Measurements from ENCODE around the gene OR5AP2. TPM values are rescaled to one million over a fixed set of nuclear protein-coding genes. Genes with fewer than 3 reads are reported as not detected.
"Not testable (repeated sequence)": the region's sequence is repeated elsewhere in the genome, so short reads cannot be mapped to it uniquely, and the experiment has no call there.

The OR5AP2 gene
- total RNA-seq: not detected

DNA sequence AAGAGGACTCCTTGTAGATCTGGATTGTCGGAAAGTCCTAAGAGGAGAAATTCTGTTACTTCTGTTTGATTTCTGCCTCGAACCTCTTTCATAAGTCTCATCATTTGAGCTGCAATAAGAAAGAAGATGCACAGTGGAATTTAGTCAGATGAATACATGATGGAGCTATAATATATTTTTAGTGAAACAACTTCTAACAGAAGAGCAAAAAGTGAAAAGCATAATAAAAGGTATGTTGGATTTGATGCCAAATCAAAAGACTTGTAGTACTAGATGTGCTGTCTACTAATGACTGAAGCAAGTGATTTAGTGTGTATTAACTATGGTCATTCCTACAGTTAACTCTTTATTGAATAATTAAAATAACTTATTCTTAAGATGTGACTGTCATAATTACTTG lies at the start of gene OR5AP2:
Gene OR5AP2 (minus strand): TSS at position 101 of the 400 bp plus-strand sequence. CDS start 0 bp downstream, at position 101.
- Mint-ChIP-seq H3K36me3 (ENCODE audit: low read depth) (no peaks in the 10 kb centered on the region), H3K4me3 (no peak within 1 kb of the TSS), H3K4me1 (no peaks in the 10 kb centered on the region), H3K27me3 (no peaks in the 10 kb centered on the region), H3K9me3 (peaks cover 13% of the 10 kb centered on the region), H3K27ac (no peak within 1 kb of the TSS)
- ChIA-PET POLR2A (no interaction called here), CTCF (no interaction called here)
- DNase-seq: no peak

DNA sequence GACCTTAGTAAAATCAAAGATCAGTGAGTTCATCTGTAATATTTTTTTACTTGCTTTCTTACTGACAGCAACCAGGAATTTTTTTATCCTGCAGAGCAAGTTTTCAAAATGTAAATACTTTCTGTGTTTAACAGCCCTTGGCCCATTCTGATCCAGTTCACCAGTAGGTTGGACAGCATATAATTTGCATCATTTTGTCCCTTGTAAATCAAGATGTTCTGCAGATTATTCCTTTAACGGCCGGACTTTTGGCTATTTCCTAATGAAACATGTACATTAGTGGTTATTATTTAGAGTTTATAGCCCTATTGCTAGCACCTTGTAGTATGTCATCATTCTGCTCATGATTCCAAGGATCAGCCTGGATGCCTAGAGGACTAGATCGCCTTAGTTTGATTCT lies 48.9 kb upstream of the OR5AP2 start:
- H3K4me1 Mint-ChIP-seq; CTCF ChIA-PET; H3K9me3 Mint-ChIP-seq; H3K27ac Mint-ChIP-seq; POLR2A ChIA-PET; H3K27me3 Mint-ChIP-seq; DNase-seq; H3K4me3 Mint-ChIP-seq; H3K36me3 Mint-ChIP-seq (ENCODE audit: low read depth): not testable (repeated sequence)

DNA sequence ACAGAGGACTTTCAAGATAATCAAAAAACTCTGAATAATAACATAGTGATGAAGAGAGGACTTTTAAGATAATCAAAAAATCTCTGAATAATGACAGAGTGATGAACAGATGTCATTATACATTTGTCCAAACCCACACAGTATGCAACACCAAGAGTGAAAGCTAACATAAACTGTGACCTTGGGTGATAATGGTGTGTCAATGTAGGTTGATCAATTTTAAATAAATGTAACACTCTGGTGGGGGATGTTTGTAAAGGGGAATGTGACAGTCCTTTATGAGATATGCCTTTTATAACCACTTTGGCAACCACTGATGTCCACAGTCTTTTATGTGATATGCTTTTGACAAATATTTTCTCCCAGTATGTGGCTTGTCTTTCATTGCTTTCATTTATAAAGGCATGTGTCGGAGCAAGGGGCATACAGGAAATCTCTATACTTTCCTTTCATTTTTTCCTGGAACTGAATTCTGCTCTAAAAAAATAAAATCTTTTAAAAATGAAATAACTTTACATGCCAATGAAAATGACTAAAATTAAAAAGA lies 46.4 kb upstream of the OR5AP2 start:
- no peak for DNase-seq
- H3K4me1 Mint-ChIP-seq: no peaks in the 10 kb centered on the region
- H3K27me3 Mint-ChIP-seq: no peaks in the 10 kb centered on the region
- ChIA-PET POLR2A (no interaction called here), CTCF (interaction anchor here (0.6 kb wide), 1 partner anchor 259 kb away, joined by 6 read pairs; no protein-coding TSS in a partner anchor)
- H3K27ac Mint-ChIP-seq: no peak overlapping the region
- peaks cover 5% of the 10 kb centered on the region for H3K9me3 Mint-ChIP-seq
- H3K4me3 Mint-ChIP-seq: no peak overlapping the region
- no peaks in the 10 kb centered on the region for H3K36me3 Mint-ChIP-seq (ENCODE audit: low read depth)

DNA sequence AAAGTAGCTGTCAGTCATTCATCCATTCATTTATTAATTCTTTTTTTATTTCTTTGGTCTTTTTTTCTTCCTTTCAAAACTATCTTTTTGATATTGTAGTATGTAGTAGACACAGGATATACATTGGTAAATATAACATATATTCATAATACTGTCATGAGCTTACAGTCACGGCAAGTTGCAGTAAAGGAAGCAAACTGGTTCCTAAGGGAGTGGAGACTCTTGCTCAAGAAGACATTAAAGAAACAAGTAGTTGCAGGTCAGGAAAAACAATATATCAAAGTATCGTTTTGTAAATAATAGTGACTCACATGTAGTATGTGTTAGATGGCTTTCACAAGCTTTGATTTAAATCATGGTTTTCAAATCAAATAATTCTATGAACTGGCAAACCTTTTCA lies 28.7 kb upstream of the OR5AP2 start:
- Mint-ChIP-seq H3K27me3 (no peaks in the 10 kb centered on the region), H3K36me3 (ENCODE audit: low read depth) (no peaks in the 10 kb centered on the region), H3K27ac (no peak overlapping the region), H3K9me3 (peaks cover 2% of the 10 kb centered on the region), H3K4me1 (no peaks in the 10 kb centered on the region), H3K4me3 (no peak overlapping the region)
- CTCF ChIA-PET: no interaction called here
- no peak for DNase-seq
- POLR2A ChIA-PET: no interaction called here

DNA sequence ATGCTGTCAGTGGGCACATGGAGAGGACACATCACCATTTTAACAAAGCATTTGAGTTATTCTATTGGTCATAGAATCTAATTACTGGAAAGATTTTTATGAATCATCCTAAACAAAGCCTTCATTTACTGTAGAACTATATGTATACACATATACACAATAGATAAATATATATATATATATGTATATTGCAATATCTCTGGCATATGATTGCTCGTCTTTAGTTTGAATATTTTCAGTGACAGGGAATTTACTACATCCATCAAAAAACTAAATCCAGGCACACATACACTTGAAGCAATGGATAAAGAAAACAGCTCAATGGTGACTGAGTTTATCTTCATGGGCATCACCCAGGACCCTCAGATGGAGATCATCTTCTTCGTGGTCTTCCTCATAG lies 21.1 kb upstream of the OR5AP2 start, which contains the start of gene OR5AR1:
Gene OR5AR1 (plus strand): TSS at position 301 of the 400 bp plus-strand sequence. CDS start 0 bp downstream, at position 301.
- Mint-ChIP-seq H3K27me3 (no peaks in the 10 kb centered on the region), H3K4me3 (no peak within 1 kb of the TSS), H3K36me3 (ENCODE audit: low read depth) (no peaks in the 10 kb centered on the region), H3K27ac (no peak within 1 kb of the TSS), H3K4me1 (no peaks in the 10 kb centered on the region), H3K9me3 (peaks cover 4% of the 10 kb centered on the region)
- no peak for DNase-seq
- CTCF ChIA-PET: no interaction called here
- POLR2A ChIA-PET: no interaction called here

DNA sequence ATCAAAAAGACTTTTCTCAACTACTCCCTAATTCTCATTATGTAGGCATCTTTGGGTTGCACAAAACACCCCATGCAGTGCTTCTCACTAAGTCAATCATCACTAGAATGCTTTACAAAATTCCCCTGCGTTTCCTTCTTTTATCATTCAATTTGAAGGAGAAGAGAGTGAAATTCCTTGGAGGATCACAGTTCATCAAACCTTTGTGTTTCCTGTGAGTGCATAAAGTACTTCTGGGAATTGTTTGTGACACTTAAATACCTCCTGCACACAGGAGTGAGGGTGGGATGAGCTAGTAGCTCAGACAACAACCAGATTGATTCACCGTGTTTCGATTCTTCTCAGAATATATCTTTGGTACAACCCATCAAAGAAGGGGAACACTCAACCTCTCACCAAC lies 17.5 kb upstream of the OR5AP2 start:
- DNase-seq: no peak
- Mint-ChIP-seq H3K9me3 (peaks cover 7% of the 10 kb centered on the region), H3K27ac (no peak overlapping the region), H3K27me3 (no peaks in the 10 kb centered on the region), H3K4me1 (no peaks in the 10 kb centered on the region), H3K4me3 (no peak overlapping the region), H3K36me3 (ENCODE audit: low read depth) (no peaks in the 10 kb centered on the region)
- ChIA-PET POLR2A (no interaction called here), CTCF (no interaction called here)

DNA sequence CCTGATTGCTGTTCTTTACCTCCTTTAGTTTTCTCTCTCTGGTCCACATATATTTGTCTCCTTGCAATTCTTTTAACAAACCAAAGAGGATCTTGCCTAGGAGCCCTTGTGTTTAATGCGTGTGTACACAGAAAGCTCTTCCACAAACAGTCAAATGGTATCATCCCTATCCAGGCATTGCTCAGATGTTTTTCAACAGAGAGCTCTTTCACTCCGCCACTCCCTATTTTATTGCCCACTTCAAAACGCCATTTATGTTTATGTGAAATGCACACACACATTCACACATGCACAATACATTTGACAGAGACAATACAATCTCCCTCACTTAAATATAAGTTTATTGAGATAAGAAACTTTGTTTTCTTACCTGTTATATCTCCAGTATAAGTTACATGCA lies 4.7 kb downstream of the OR5AP2 start:
- no peak overlapping the region for H3K4me3 Mint-ChIP-seq
- no peak overlapping the region for H3K27ac Mint-ChIP-seq
- H3K4me1 Mint-ChIP-seq: no peaks in the 10 kb centered on the region
- peaks cover 9% of the 10 kb centered on the region for H3K9me3 Mint-ChIP-seq
- no peak for DNase-seq
- CTCF ChIA-PET: no interaction called here
- no peaks in the 10 kb centered on the region for H3K27me3 Mint-ChIP-seq
- no peaks in the 10 kb centered on the region for H3K36me3 Mint-ChIP-seq (ENCODE audit: low read depth)
- POLR2A ChIA-PET: no interaction called here

DNA sequence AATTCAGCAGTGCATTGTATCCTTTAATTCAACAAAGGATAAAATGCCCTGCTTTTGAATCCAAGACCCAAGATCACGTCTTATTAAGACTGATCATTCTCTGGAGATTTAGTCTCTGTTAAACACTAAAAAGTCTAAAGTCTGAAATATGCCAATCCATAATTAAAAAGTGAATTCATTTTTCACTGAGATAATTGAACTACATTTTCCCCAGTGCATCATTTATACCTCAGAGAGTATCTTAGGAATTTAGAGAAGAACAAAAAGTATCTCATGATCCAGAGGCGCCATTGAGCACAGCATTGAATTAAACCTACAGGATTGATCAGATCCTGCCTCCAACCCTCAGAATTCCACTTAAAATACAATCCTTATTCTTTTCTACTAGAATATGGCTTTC lies 5.4 kb downstream of the OR5AP2 start:
- no peaks in the 10 kb centered on the region for H3K27me3 Mint-ChIP-seq
- peaks cover 8% of the 10 kb centered on the region for H3K9me3 Mint-ChIP-seq
- H3K36me3 Mint-ChIP-seq (ENCODE audit: low read depth): no peaks in the 10 kb centered on the region
- POLR2A ChIA-PET: no interaction called here
- CTCF ChIA-PET: no interaction called here
- H3K4me1 Mint-ChIP-seq: no peaks in the 10 kb centered on the region
- no peak for DNase-seq
- H3K27ac Mint-ChIP-seq: no peak overlapping the region
- H3K4me3 Mint-ChIP-seq: no peak overlapping the region

DNA sequence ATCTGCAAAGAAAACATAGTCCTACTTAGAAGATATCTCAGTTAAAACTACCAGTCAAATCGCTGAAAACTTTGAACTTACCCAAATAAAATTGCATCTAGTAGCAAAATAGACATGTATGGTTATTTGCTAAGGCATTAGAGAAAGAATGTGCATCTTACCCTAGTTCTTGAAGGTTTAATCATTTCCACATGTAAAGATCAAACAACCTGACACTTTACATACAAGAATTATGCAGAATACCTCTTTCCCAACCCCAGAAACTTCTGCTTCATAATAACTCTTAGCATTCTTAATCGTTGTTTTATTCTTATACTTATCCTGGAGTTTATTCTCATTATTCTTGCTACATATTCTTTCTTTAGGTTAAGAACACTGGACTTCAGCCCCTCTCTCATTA lies 9.9 kb downstream of the OR5AP2 start:
- Mint-ChIP-seq H3K27me3 (no peaks in the 10 kb centered on the region), H3K27ac (no peak overlapping the region), H3K4me1 (no peaks in the 10 kb centered on the region), H3K36me3 (ENCODE audit: low read depth) (no peaks in the 10 kb centered on the region), H3K9me3 (peaks cover 8% of the 10 kb centered on the region), H3K4me3 (no peak overlapping the region)
- no peak for DNase-seq
- ChIA-PET CTCF (no interaction called here), POLR2A (no interaction called here)

DNA sequence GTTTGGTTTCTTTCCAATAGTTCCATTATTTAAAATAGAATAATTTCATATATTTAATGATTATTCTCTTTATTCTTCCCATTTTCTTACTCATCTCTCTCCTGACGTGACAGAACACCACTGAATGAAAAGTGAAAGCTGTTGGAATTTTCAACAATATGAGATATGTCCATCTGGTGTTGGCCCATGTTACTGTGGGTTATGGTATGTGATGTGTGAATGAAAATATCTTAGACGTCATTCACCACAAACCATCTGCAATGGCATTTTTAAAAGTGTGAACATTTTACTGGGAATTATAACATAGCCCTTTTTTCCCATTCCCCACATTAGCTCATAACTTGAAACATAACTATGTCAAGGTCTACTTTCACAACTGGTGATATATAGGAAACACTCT lies 16.3 kb downstream of the OR5AP2 start:
- Mint-ChIP-seq H3K4me1 (no peaks in the 10 kb centered on the region), H3K27ac (no peak overlapping the region), H3K27me3 (no peaks in the 10 kb centered on the region), H3K36me3 (ENCODE audit: low read depth) (no peaks in the 10 kb centered on the region), H3K9me3 (peaks cover 7% of the 10 kb centered on the region), H3K4me3 (no peak overlapping the region)
- no peak for DNase-seq
- ChIA-PET CTCF (no interaction called here), POLR2A (no interaction called here)

DNA sequence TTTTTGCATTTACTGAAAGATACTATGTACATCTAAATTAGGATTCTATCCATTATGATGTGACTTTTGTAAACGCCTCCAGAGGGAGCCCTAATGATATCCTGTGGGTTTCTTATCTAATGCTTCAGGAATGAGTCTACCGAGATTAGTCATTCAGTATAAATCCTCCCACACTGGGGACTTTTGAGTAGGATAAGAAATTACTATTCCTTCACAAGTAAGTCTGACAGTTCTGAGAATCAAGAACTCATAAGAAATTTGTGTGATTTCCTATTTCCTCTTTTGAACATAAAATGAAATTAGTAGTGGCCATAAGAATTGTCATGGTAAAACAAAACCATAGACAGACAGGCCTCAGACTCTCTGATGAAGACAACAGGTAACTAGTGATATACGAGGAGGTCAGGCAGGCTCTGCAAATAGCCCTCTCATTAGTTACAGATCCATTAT lies 17.6 kb downstream of the OR5AP2 start:
- peaks cover 9% of the 10 kb centered on the region for H3K9me3 Mint-ChIP-seq
- H3K27ac Mint-ChIP-seq: no peak overlapping the region
- H3K27me3 Mint-ChIP-seq: no peaks in the 10 kb centered on the region
- ChIA-PET POLR2A (no interaction called here), CTCF (no interaction called here)
- H3K4me3 Mint-ChIP-seq: no peak overlapping the region
- no peak for DNase-seq
- no peaks in the 10 kb centered on the region for H3K36me3 Mint-ChIP-seq (ENCODE audit: low read depth)
- no peaks in the 10 kb centered on the region for H3K4me1 Mint-ChIP-seq

DNA sequence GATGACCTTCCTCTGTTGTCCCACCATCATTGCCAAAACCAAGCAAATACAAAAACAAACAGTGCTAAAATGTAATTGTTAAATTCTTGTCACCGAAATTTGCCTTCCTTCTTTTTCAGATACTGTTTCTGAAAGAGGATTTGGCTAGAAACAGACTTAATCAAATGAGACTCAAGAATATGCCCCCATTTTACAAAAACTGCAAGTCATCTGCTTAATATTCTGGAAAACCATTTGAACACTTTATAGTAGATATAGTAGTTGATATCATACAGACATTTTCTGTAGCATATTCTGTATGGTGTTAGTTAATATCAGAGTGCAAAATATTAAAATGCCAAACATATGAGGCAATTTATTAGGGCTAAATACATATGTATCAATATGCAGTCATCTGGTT lies 31.1 kb downstream of the OR5AP2 start:
- CTCF ChIA-PET: no interaction called here
- peaks cover 2% of the 10 kb centered on the region for H3K9me3 Mint-ChIP-seq
- H3K27ac Mint-ChIP-seq: no peak overlapping the region

DNA sequence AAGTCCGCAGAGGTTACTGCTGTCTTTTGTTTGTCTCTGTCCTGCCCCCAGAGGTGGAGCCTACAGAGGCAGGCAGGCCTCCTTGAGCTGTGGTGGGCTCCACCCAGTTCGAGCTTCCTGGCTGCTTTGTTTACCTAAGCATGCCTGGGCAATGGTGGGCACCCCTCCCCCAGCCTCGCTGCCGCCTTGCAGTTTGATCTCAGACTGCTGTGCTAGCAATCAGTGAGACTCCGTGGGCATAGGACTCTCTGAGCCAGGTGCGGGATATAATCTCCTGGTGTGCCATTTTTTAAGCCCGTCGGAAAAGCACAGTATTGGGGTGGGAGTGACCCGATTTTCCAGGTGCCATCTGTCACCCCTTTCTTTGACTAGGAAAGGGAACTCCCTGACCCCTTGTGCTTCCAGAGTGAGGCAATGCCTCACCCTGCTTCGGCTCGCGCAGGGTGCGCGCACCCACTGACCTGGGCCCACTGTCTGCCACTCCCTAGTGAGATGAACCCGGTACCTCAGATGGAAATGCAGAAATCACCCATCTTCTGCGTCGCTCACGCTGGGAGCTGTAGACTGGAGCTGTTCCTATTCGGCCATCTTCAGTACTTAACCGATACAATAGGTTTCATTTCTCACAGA lies 50.0 kb downstream of the OR5AP2 start:
- POLR2A ChIA-PET; H3K4me3 Mint-ChIP-seq; H3K27ac Mint-ChIP-seq; H3K4me1 Mint-ChIP-seq; H3K36me3 Mint-ChIP-seq (ENCODE audit: low read depth); DNase-seq; CTCF ChIA-PET; H3K27me3 Mint-ChIP-seq: not testable (repeated sequence)
- peaks cover 10% of the 10 kb centered on the region for H3K9me3 Mint-ChIP-seq

More for the DNA sequence above, 31.1 kb downstream of the OR5AP2 start:
- H3K36me3 Mint-ChIP-seq (ENCODE audit: low read depth): no peaks in the 10 kb centered on the region
- no peaks in the 10 kb centered on the region for H3K4me1 Mint-ChIP-seq
- no peak for DNase-seq
- no peak overlapping the region for H3K4me3 Mint-ChIP-seq
- POLR2A ChIA-PET: no interaction called here
- no peaks in the 10 kb centered on the region for H3K27me3 Mint-ChIP-seq
